Head of caudate nucleus (tissue), 42 donors: ENCODE data around the gene FAM216A.

Source experiments
- DNase-seq, 42 donors: peaks; one replicate each; pipeline versions ENCODE4 v3.0.0 to v3.0.0-alpha.2; 2020 to 2021; ENCODE audit warnings: mixed read lengths in 7 of 42
- intact Hi-C: fragments of 100-400 bp; cut with DNase I; formaldehyde crosslinking; loops from one replicate; pipeline ENCODE4 v1.15.0; 2022

FAM216A gene

GRCh38 chr12:110533607-110534006 is 65.0 kb downstream of the FAM216A start:
- intact Hi-C loops, result no loop called here
- no peak for DNase-seq

- intact Hi-C loops, result no loop called here
- DNase-seq, result no peak
These were observed 66.2 kb downstream of the FAM216A start for GRCh38 chr12:110534811-110535210.

- intact Hi-C loops, result no loop called here
- DNase-seq, result no peak
These were observed 68.4 kb downstream of the FAM216A start for GRCh38 chr12:110536834-110537604.

- intact Hi-C loops, result no loop called here
- no peak for DNase-seq
These were observed 69.2 kb downstream of the FAM216A start for GRCh38 chr12:110537605-110538409.

GRCh38 chr12:110538869-110539622 is 70.4 kb downstream of the FAM216A start:
- no peak for DNase-seq
- intact Hi-C loops, result no loop called here
